GF-D8 (cell line): ENCODE data around the gene CASZ1.

Experiments
- DNase-seq: peaks from one replicate; lab custom pipeline; 2025; lab: John Stamatoyannopoulos, UW

Gene CASZ1

DNA sequence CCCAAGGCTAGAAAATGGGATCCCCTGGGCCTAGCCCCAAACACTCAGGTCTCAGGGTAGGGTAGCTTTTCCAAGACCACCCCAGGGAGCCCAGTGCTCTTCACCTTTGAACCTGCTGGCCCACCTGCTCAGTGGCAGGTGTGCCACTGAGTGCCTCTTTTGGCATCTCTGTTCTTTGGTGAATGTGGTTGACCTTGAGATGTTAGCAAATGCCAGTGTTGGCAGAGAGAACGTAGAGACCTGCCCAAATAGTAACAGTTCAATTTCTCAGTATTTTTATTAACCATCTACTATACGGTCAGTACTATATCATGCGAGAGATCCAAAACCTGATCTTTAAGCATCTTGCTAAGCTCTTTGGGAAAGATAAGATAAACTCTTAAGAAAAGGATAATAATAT lies 193.5 kb downstream of the CASZ1 start:
- no peak for DNase-seq

- DNase-seq, result no peak
Measured at GRCh38 chr1:10601342-10602070, 194.9 kb downstream of the CASZ1 start.

DNA sequence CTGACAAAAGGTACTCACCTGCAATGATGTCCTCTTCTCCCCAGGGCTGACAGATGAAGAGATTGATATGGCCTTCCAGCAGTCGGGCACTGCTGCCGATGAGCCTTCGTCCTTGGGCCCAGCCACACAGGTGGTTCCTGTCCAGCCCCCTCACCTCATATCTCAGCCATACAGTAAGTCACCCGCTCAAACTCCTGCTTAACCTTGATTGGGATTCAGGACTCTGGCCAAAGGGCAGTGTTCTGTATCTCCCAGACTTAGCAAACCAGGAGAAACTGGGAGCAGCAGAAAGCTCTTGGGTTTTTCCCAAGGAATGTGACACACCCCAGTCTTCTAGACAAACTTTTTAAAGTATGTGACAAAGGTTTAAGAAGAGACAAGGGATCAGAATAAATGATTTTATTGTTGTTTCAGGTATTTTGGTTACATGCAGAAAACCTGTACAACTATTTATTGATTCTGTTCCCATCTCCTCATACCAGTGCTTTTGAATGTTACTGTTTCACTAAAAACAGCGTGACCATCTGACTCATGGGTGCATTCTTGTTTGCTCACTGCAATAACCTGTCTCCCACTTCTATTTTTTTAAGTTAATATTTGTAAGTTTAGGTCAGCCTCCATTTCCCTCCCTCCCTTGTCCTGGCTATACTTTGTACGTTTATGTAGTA lies 197.1 kb downstream of the CASZ1 start:
- no peak for DNase-seq

GRCh38 chr1:10598389-10598702 lies 198.1 kb downstream of the CASZ1 start:
- DNase-seq, result no peak

- DNase-seq, result no peak
Measured at GRCh38 chr1:10597492-10598388, 198.7 kb downstream of the CASZ1 start.

DNA sequence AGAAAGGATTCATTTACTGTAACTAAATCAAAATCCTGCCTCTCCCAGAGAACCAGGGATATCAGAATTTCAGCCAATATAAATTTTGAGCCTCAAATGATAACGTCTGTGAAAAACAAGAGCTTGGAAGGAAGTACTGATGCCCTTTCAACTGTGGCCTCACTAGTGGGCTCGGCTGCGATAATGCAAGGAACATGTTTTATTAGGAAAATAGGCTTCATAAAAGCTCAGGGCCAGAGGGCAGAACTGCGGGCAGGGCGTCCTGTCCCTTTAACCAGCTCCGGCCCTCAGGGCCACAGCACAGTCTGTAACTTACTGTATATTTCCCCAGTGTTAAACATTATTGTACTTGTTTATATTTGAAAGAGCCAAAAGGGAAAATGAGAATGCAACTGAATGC lies 199.7 kb downstream of the CASZ1 start:
- DNase-seq, result no peak

- no peak for DNase-seq
Measured at GRCh38 chr1:10594595-10595223, 201.7 kb downstream of the CASZ1 start.

- no peak for DNase-seq
Measured at GRCh38 chr1:10593750-10594149, 202.7 kb downstream of the CASZ1 start.

DNA sequence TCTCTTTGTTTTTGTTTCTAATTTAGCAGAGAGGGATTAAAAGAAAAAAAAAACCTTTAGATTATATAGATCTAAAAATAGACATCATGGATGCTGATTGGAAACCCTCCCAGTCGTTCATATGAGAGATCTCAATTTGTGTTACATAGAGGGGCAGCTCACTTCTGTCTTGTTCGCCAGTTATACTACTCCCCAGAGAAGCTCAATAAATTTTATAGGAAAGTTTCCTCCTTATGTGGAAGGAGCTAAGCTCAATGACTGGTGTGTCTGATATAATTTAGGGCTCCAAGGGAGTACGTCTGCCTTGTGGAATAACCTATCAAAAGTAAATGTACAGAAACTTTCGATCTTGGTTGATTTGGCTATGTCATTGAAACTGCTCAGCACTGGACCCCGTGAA lies 204.1 kb downstream of the CASZ1 start:
- no peak for DNase-seq

DNA sequence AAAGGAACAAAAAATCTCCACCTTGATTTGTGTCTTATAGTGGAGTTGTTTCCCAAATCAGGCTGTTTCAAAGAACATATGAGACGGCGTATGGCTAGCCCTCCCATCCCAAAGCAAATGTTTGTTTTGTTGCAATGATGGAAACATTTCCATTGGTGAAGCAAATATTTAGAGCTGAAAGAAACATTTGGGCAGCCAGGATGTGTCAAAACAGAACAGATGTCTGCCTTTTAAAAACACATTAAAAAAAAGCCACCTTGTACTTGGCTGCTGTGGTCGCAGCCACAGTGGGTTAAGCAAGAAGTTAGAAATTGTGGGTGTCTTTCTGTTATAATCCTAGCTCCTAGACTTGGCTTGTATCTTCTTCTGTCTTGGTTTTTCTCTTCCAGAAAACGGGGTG lies 205.4 kb downstream of the CASZ1 start:
- DNase-seq, result peak; percentile 73

DNA sequence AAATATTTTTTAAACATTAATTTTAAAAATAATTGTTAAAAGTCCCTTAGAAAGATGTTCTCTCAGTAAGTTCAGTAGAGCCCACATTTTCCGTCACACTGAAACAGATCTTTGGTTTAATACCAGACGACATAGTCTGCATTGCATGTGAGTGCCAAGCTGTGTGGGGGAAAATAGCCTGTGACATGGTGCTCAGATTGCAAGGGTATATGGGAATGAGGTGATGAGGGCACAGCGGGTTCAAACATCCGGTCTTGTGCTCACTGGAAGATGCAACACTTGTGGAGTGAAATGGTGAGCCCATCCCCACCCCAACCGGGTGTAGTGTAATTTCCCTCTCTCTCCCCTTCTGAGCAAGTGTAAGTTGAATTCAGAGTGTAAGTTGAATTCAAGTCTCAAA lies 207.4 kb downstream of the CASZ1 start:
- no peak for DNase-seq

GRCh38 chr1:10588640-10589039 lies 207.8 kb downstream of the CASZ1 start:
- no peak for DNase-seq
